Measurements from ENCODE around the gene MAG. TPM values are rescaled to one million over a fixed set of nuclear protein-coding genes. Genes with fewer than 3 reads are reported as not detected.

Gene MAG
- total and polyA plus RNA-seq, 10 of the 15 experiments (the other 5 are each of a cell fraction or from before 2014, with no cell fraction given) = 0.03 to 0.82 (median 0.17) TPM; not detected in 2

GRCh38 chr19:35347171-35347929 lies 55.4 kb downstream of the MAG start, which contains the start of gene FFAR1 (continued):
- no peak for TF ChIP-seq MYC (IDR thresholded peaks at IDR 0.05; ENCODE audit: insufficient read depth, insufficient read length, insufficient replicate concordance, low read length, severe bottlenecking)
- no peak for TF ChIP-seq NFYA (IDR thresholded peaks at IDR 0.05; ENCODE audit: borderline replicate concordance, low read depth, low read length)
- TF ChIP-seq, protein P1, sequence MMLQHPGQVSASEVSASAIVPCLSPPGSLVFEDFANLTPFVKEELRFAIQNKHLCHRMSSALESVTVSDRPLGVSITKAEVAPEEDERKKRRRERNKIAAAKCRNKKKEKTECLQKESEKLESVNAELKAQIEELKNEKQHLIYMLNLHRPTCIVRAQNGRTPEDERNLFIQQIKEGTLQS (IDR thresholded peaks at IDR 0.05; ENCODE audit: borderline replicate concordance, extremely low read depth, low read depth, low read length) = no peak
- no peak for TF ChIP-seq SREBF1 (IDR thresholded peaks at IDR 0.05; ENCODE audit: low read length)
- no peak for TF ChIP-seq SIN3A (IDR thresholded peaks at IDR 0.05; ENCODE audit: low read depth, low read length)
- TF ChIP-seq YY1 (IDR thresholded peaks at IDR 0.05; ENCODE audit: low read depth, low read length) = peak; percentile 83
- TF ChIP-seq TCF12 (IDR thresholded peaks at IDR 0.05; ENCODE audit: low read depth, low read length) = peak; percentile 76
- no peak for TF ChIP-seq ZNF24 (IDR thresholded peaks at IDR 0.05)
- TF ChIP-seq, protein P2, sequence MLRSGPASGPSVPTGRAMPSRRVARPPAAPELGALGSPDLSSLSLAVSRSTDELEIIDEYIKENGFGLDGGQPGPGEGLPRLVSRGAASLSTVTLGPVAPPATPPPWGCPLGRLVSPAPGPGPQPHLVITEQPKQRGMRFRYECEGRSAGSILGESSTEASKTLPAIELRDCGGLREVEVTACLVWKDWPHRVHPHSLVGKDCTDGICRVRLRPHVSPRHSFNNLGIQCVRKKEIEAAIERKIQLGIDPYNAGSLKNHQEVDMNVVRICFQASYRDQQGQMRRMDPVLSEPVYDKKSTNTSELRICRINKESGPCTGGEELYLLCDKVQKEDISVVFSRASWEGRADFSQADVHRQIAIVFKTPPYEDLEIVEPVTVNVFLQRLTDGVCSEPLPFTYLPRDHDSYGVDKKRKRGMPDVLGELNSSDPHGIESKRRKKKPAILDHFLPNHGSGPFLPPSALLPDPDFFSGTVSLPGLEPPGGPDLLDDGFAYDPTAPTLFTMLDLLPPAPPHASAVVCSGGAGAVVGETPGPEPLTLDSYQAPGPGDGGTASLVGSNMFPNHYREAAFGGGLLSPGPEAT (IDR thresholded peaks at IDR 0.05; ENCODE audit: low read depth) = peak; percentile 88
- TF ChIP-seq STAT1 (conservative IDR thresholded peaks at IDR 0.05) = no peak
- 0 out of 2 replicates have a peak, but pooled peaks have one; percentile 17 for TF ChIP-seq ZNF207 (IDR thresholded peaks at IDR 0.05; ENCODE audit: borderline replicate concordance)
- no peak for TF ChIP-seq EZH2 (IDR thresholded peaks at IDR 0.05; ENCODE audit: borderline replicate concordance, control insufficient read depth, low read depth, low read length)
- no peak for TF ChIP-seq ZNF274 (IDR thresholded peaks at IDR 0.05; ENCODE audit: insufficient read depth, insufficient read length)
- TF ChIP-seq TCF7 (IDR thresholded peaks at IDR 0.05; ENCODE audit: borderline replicate concordance) = no peak
- TF ChIP-seq, protein P3, sequence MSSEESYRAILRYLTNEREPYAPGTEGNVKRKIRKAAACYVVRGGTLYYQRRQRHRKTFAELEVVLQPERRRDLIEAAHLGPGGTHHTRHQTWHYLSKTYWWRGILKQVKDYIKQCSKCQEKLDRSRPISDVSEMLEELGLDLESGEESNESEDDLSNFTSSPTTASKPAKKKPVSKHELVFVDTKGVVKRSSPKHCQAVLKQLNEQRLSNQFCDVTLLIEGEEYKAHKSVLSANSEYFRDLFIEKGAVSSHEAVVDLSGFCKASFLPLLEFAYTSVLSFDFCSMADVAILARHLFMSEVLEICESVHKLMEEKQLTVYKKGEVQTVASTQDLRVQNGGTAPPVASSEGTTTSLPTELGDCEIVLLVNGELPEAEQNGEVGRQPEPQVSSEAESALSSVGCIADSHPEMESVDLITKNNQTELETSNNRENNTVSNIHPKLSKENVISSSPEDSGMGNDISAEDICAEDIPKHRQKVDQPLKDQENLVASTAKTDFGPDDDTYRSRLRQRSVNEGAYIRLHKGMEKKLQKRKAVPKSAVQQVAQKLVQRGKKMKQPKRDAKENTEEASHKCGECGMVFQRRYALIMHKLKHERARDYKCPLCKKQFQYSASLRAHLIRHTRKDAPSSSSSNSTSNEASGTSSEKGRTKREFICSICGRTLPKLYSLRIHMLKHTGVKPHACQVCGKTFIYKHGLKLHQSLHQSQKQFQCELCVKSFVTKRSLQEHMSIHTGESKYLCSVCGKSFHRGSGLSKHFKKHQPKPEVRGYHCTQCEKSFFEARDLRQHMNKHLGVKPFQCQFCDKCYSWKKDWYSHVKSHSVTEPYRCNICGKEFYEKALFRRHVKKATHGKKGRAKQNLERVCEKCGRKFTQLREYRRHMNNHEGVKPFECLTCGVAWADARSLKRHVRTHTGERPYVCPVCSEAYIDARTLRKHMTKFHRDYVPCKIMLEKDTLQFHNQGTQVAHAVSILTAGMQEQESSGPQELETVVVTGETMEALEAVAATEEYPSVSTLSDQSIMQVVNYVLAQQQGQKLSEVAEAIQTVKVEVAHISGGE (CRISPR knock-in tag; IDR thresholded peaks at IDR 0.05) = peak; percentile 44; the same call in 1 of the 2 replicates
- peak; percentile 69; the same call in 1 of the 2 replicates for TF ChIP-seq BCL11A (IDR thresholded peaks at IDR 0.05; ENCODE audit: low read depth, low read length)
- no peak for TF ChIP-seq SUZ12 (IDR thresholded peaks at IDR 0.05; ENCODE audit: unreplicated experiment)
- no peak for TF ChIP-seq REST (IDR thresholded peaks at IDR 0.05; ENCODE audit: low read depth, low read length)
- TF ChIP-seq RELA (IDR thresholded peaks at IDR 0.05; ENCODE audit: borderline replicate concordance, partially characterized antibody) = no peak
- TF ChIP-seq TCF3 (IDR thresholded peaks at IDR 0.05; ENCODE audit: borderline replicate concordance, insufficient read depth, low read depth, low read length) = peak; percentile 39; the same call in 1 of the 2 replicates
- no peak for TF ChIP-seq JUND (IDR thresholded peaks at IDR 0.05; ENCODE audit: low read depth, low read length)

All from GM12878 (cell line).